D721Med (cell line): ENCODE measurements around the gene OR13A1.
"Not testable (repeated sequence)": the region's sequence is repeated elsewhere in the genome, so short reads cannot be mapped to it uniquely, and the experiment has no call there.

Experiments
- DNase-seq: peaks from one replicate; pipeline ENCODE4 v3.0.0; 2011; ENCODE audit warnings: low spot score; ENCODE audit not compliant: insufficient read length
- FAIRE-seq: peaks from 2 replicates; lab custom pipeline; 2011; peaks lifted over from hg19 to GRCh38; lab: Jason Lieb, UNC
- TF ChIP-seq, protein P1 (sequence below): IDR thresholded peaks from 2 replicates; pipeline ENCODE4 v1.5.1; 2012; ENCODE audit warnings: mild to moderate bottlenecking, control low read depth; ENCODE audit not compliant: insufficient read depth; ENCODE audit errors: missing control alignments

OR13A1 gene

DNA sequence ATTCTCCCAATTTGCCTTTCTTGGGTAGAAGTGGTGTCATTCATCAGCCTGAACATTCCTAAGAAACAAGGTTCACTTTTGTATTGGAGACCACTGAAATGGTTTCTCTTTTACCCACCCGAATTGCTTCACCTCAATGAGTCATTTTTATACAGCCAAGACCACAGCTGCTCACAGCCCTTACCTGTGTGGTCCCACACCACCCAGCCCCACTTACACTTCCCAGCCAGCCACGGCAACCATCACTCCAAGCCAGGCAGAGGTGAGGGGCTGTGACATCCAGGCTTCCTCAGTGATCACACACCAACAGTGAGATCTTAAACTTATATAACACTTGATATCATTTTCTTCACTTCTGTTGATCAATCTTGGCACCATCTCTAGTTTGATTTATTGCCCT lies 20.7 kb downstream of the OR13A1 start:
- FAIRE-seq (no peak), DNase-seq (no peak)
- TF ChIP-seq, protein P1, sequence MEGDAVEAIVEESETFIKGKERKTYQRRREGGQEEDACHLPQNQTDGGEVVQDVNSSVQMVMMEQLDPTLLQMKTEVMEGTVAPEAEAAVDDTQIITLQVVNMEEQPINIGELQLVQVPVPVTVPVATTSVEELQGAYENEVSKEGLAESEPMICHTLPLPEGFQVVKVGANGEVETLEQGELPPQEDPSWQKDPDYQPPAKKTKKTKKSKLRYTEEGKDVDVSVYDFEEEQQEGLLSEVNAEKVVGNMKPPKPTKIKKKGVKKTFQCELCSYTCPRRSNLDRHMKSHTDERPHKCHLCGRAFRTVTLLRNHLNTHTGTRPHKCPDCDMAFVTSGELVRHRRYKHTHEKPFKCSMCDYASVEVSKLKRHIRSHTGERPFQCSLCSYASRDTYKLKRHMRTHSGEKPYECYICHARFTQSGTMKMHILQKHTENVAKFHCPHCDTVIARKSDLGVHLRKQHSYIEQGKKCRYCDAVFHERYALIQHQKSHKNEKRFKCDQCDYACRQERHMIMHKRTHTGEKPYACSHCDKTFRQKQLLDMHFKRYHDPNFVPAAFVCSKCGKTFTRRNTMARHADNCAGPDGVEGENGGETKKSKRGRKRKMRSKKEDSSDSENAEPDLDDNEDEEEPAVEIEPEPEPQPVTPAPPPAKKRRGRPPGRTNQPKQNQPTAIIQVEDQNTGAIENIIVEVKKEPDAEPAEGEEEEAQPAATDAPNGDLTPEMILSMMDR: no peak

DNA sequence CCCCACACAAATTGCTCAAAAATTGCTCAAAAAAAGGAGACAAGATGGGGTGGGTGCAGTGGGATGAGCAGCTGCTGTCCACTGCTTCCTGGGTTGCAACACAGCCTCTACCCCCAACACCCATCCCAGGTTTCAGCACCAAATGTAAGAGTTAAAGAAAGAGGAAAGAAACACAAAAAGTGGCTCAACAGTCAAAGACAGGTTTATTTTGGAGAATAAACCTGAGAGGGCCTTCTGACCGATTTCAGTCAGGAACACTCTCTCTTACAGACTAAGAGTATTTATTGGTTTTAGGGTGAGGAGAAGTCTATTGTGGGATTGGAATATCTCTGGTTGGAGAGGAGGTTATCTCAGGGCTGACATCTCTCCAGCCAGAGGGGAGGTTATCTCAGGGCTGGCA lies 28.4 kb downstream of the OR13A1 start:
- DNase-seq: no peak

DNA sequence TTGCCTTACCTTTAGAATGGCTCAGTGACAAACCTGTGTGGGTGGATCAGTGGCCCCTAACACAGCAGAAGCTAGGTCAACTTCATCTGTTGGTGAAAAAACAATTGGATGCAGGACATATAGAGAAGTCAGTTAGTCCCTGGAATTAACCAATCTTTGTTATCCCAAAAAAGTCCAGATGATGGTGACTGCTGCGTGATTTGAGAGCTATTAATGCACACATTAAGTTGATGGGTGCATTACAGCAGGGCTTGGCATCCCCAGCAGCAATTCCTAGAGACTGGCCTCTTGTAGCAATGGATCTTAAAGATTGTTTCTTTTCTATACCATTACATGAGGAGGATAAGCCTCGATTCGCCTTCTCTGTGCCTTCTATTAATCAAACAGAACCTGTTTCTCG lies 33.3 kb downstream of the OR13A1 start:
- TF ChIP-seq, protein P1: no peak
- DNase-seq: no peak

More for the DNA sequence above, 28.4 kb downstream of the OR13A1 start:
- TF ChIP-seq, protein P1: no peak
- no peak for FAIRE-seq

DNA sequence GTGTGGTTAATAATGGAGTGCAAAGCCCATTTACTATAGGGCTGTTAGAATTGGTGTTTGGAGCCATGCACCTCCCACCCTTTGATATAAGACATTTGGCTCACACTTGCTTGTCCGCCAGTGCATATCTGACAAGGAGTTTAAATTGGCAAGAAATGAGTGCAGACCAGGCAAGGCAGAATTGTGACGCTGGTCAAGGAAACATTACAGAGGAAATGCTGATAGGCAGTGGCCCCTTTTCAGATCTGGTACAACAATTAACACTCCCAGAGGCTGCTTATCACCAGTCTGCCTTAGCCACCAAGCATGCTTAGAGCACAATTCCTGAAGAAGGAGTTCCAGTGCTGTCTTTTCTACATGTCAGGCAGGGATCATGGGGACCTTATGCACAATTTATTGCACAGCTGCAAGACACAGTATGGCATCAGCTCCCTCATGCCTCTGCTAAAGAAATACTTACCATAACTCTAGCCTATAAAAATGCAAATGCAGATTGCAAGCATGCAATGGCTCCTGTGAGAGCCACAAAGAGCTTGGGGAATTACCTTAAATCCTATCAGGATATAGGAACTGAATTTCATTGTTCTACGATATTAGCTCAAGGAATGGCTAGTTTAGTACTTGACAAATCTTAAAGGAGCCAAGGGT lies 35.2 kb downstream of the OR13A1 start:
- FAIRE-seq (no peak), DNase-seq (no peak)
- TF ChIP-seq, protein P1: no peak

More for the DNA sequence above, 33.3 kb downstream of the OR13A1 start:
- FAIRE-seq: no peak

DNA sequence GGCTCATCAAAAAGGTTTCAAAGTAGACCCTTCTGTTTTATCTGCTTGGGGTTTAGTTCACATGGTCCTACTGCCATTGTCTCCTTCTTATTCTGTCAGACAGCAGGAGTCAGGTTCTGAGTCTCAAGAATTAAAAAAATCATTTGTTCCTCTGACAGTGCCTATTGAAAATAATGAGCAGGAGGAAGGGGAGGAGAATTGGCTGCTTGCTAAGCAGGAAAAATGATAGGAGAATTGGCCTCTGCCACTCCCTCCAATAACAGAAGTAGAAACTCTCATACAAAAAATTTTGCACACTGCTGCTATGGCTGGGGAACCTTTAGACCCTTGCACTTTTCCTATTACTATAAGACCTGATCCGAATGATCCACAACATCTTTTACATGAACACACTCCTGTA lies 35.7 kb downstream of the OR13A1 start:
- no peak for DNase-seq
- TF ChIP-seq, protein P1: no peak
- no peak for FAIRE-seq

DNA sequence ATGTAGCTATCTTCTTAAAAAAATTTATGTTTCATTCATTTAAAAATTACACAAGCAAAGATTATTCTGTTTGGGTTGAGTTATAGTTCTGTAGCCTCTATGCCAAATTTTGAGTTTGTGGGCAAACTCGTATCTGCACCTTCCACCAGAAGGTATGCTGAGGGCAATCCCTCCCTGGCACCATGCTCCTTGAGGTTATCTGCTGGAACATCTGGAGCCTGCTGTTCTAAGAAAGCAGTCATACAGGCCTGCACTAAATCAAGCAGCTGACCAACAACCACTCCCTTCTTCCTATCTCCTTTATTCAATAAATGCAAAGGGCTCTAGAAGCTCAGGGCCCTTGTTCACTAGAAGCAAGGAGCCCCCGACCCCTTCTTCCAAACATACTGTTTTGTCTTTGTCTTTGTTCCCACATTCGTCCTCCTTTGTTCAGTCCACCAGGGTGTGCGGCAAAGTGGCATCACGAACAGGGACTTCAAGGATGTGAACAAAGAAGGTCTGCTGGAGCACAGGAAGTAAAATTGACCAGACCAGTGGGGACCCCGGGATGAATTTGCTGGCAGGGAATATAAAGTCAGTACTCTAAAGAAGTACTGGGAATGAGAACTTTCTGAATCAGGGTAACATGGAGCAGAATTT lies 36.4 kb downstream of the OR13A1 start:
- FAIRE-seq (no peak), DNase-seq (no peak)
- TF ChIP-seq, protein P1: no peak

DNA sequence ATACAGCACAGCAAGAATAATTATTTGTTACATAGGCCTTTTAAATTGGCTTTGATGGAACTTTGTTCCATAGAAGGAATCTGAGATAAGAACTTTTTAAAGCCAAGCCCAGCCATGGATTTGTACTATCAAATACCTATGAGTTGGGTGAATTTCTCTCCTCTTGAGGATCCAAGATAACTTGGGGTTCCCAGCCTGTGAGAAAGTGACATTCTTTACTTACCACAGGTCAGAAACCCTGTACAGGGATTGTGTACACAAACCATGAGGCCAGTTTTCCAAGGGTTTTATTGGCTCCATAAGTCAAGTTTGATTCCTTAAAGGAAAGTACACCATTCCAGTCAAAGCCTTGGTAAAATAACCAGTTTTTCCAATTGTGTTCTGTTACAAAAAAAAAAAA lies 39.3 kb downstream of the OR13A1 start:
- not testable (repeated sequence) for FAIRE-seq, DNase-seq
